HepG2 (cell line): ENCODE data around the gene GTF2A1. TPM values are rescaled to one million over a fixed set of nuclear protein-coding genes. Genes with fewer than 3 reads are reported as not detected.

Experiments
- ATAC-seq: fragments of 200-7000 bp; cut with Tn5 transposase; 3 replicates; pipeline ENCODE4 v1.9.1; 2020; ENCODE audit warnings: mild to moderate bottlenecking, moderate library complexity
- BruUV-seq: library from RNA; stranded (reverse); fragments of 400-500 nt; replicated peaks from 2 replicates; lab custom pipeline; 2021; lab: Mats Ljungman, UMichigan
- CTCF ChIA-PET: fragments of 300-600 bp; formaldehyde crosslinking; extraction: SDS; loops from one replicate; lab custom pipeline; 2021; ENCODE audit warnings: low total read pairs, inconsistent platforms, low intra/inter-chr PET ratio; lab: Yijun Ruan, JAX
- POLR2A ChIA-PET: fragments of 350-600 bp; sonication (Branson Sonifier 250); formaldehyde crosslinking; loops from one replicate; lab custom pipeline; 2020; ENCODE audit warnings: antibody characterized with exemption, inconsistent platforms; lab: Yijun Ruan, JAX
- DNase-seq: peaks from one replicate; pipeline ENCODE4 v3.0.0-alpha.2; 2015; ENCODE audit warnings: low spot score
- FAIRE-seq: peaks from 3 replicates; lab custom pipeline; 2011; peaks lifted over from hg19 to GRCh38; lab: Jason Lieb, UNC
- H2AFZ ChIP-seq: one replicate; pipeline ENCODE4 v1.6.1; 2011; ENCODE audit warnings: low read length, inconsistent platforms
- H3K27ac ChIP-seq: fragments of 300-600 bp; 3 replicates; pipeline ENCODE4 v1.8.0; 2011; ENCODE audit warnings: mixed run types, mild to moderate bottlenecking, mixed read lengths, low read length, inconsistent platforms; ENCODE audit not compliant: insufficient read depth; ENCODE audit errors: extremely low read length
- H3K27me3 ChIP-seq, 2 experiments: fragments of 200-600 bp in 1 of 2; 2 replicates in 1 of 2; 3 replicates in 1 of 2; pipeline versions ENCODE4 v1.6.0 to v1.8.0; 2011; ENCODE audit warnings: low read length in 2 of 2, mild to moderate bottlenecking in 2 of 2, moderate library complexity in 2 of 2, inconsistent platforms in 1 of 2; ENCODE audit not compliant: insufficient read depth in 2 of 2, control insufficient read depth in 1 of 2
- H3K36me3 ChIP-seq, 2 experiments: fragments of 200-600 bp in 1 of 2; replicated peaks in 1 of 2; 2 replicates in 1 of 2; 3 replicates in 1 of 2; pipeline versions ENCODE4 v1.5.1 to v1.8.0; 2011; ENCODE audit warnings: low read length in 2 of 2, inconsistent platforms in 1 of 2; ENCODE audit not compliant: insufficient read depth in 2 of 2, control insufficient read depth in 1 of 2
- H3K4me1 ChIP-seq: 2 replicates; pipeline ENCODE4 v1.5.1; 2012; ENCODE audit warnings: low read length, inconsistent platforms; ENCODE audit not compliant: insufficient read depth
- H3K4me2 ChIP-seq: 2 replicates; pipeline ENCODE4 v1.6.0; 2011; ENCODE audit warnings: low read depth, low read length, inconsistent platforms
- H3K4me3 ChIP-seq, 3 experiments: fragments of 200-600 bp in 1 of 3; sonication (generic), shearing (Covaris generic) in 1 of 3; replicated peaks in 1 of 3; 2 replicates each; pipeline ENCODE4 v1.5.1; 2011 to 2016; ENCODE audit warnings: low read length in 3 of 3, inconsistent platforms in 2 of 3, low read depth in 2 of 3, mild to moderate bottlenecking in 2 of 3, control low read depth in 1 of 3, mixed read lengths in 1 of 3; ENCODE audit not compliant: insufficient read depth in 1 of 3
- H3K79me2 ChIP-seq: one replicate; pipeline ENCODE4 v1.6.1; 2011; ENCODE audit warnings: low read length, inconsistent platforms; ENCODE audit not compliant: insufficient read depth
- H3K9ac ChIP-seq: 2 replicates; pipeline ENCODE4 v1.6.0; 2011; ENCODE audit warnings: mild to moderate bottlenecking, low read depth, low read length, inconsistent platforms; ENCODE audit not compliant: insufficient read depth
- H3K9me3 ChIP-seq: 2 replicates; pipeline ENCODE4 v1.5.1; 2012; ENCODE audit warnings: mild to moderate bottlenecking, low read length
- H4K20me1 ChIP-seq: 2 replicates; pipeline ENCODE4 v1.6.0; 2011; ENCODE audit warnings: inconsistent platforms, mild to moderate bottlenecking, low read length, moderate library complexity; ENCODE audit not compliant: insufficient read depth
- BCL6 ChIP-seq: IDR thresholded peaks from 2 replicates; pipeline ENCODE4 v1.6.1; 2016; ENCODE audit warnings: missing genetic modification reagents, missing compliant biosample characterization
- HNF4G ChIP-seq, 2 experiments: sonication (generic) in 1 of 2; formaldehyde crosslinking in 1 of 2; IDR thresholded peaks; 2 replicates each; pipeline versions ENCODE4 v1.4.0 to v1.6.1; 2011 to 2020; ENCODE audit warnings: borderline replicate concordance in 2 of 2, low read depth in 2 of 2, mild to moderate bottlenecking in 2 of 2, low read length in 1 of 2, missing genetic modification reagents in 1 of 2, moderate library complexity in 1 of 2
- MTF1 ChIP-seq: sonication (generic); formaldehyde crosslinking; IDR thresholded peaks from 2 replicates; pipeline ENCODE4 v1.5.0; 2020; ENCODE audit warnings: missing genetic modification reagents
- POLR2G ChIP-seq: fragments of 200-400 bp; formaldehyde crosslinking; IDR thresholded peaks from 2 replicates; pipeline ENCODE4 v1.6.1; 2018; ENCODE audit warnings: mild to moderate bottlenecking, low read depth, low read length, moderate library complexity
- THAP11 ChIP-seq: IDR thresholded peaks from 2 replicates; pipeline ENCODE4 v1.6.1; 2016; ENCODE audit warnings: missing biosample characterization, missing genetic modification reagents
- ZC3H13 ChIP-seq: sonication (generic); formaldehyde crosslinking; IDR thresholded peaks from 2 replicates; pipeline ENCODE4 v1.8.1; 2023; ENCODE audit warnings: mild to moderate bottlenecking, missing genetic modification reagents, moderate library complexity
- ZNF263 ChIP-seq: sonication (generic); formaldehyde crosslinking; IDR thresholded peaks from 2 replicates; pipeline ENCODE4 v1.4.0; 2020; ENCODE audit warnings: missing genetic modification reagents
- ZNF460 ChIP-seq: sonication (generic); formaldehyde crosslinking; IDR thresholded peaks from 2 replicates; pipeline ENCODE4 v1.5.1; 2020; ENCODE audit warnings: missing genetic modification reagents, mild to moderate bottlenecking, borderline replicate concordance
- ZNF776 ChIP-seq: sonication (generic); formaldehyde crosslinking; IDR thresholded peaks from 2 replicates; pipeline ENCODE4 v1.4.0; 2020; ENCODE audit warnings: mild to moderate bottlenecking, missing genetic modification reagents
- WGBS: methylation state at CpG from one replicate; pipeline ENCODE4 v1.1.6; 2017; ENCODE audit warnings: low lambda C conversion rate; 5-methylcytosine and 5-hydroxymethylcytosine counted together
- in situ Hi-C: cut with HindIII; loops from 2 replicates; pipeline ENCODE4 v1.10.0; 2017; ENCODE audit warnings: low pct_unique_long_range_greater_than_20kb; ENCODE audit not compliant: extremely low pct_ligation_motif_present
- intact Hi-C: fragments of 100-400 bp; cut with micrococcal nuclease; formaldehyde crosslinking; loops from one replicate; pipeline ENCODE4 v1.10.0; 2022; ENCODE audit not compliant: unreplicated experiment
- polyA plus RNA-seq, 8 experiments: library from polyadenylated mRNA; depleted of rRNA in 3 of 8; stranded (reverse) in 7 of 8; unstranded in 1 of 8; fragments of >200 nt; fragmentation: Illumina TruSeq in 4 of 8; extraction: Trizol in 4 of 8; gene quantifications; 2 replicates each; pipeline versions ENCODE4 v1.2.1 to v1.2.3, GENCODE V29; 2011 to 2016; ENCODE audit warnings: low read depth in 4 of 8, missing spikeins in 1 of 8, mixed read lengths in 1 of 8; ENCODE audit not compliant: insufficient read depth in 1 of 8
- total RNA-seq, 5 experiments: library from RNA; depleted of rRNA; stranded (reverse); fragments of >200 nt; fragmentation: Illumina TruSeq; extraction: Trizol; gene quantifications; 2 replicates each; pipeline ENCODE4 v1.2.3, GENCODE V29; 2016; ENCODE audit warnings: low read depth in 1 of 5
- TF ChIP-seq, protein P1 (sequence below): sonication (generic); formaldehyde crosslinking; IDR thresholded peaks from 2 replicates; pipeline ENCODE4 v1.8.1; 2023; ENCODE audit warnings: mild to moderate bottlenecking, missing genetic modification reagents
- TF ChIP-seq, protein P2 (sequence below): IDR thresholded peaks from 2 replicates; pipeline ENCODE4 v1.6.1; 2016; ENCODE audit warnings: low read depth, borderline replicate concordance
- TF ChIP-seq, protein P3 (sequence below): sonication (generic); formaldehyde crosslinking; IDR thresholded peaks from 2 replicates; pipeline ENCODE4 v1.4.0; 2020; ENCODE audit warnings: missing genetic modification reagents
- TF ChIP-seq, protein P4 (sequence below): sonication (generic); formaldehyde crosslinking; IDR thresholded peaks from 2 replicates; pipeline ENCODE4 v1.4.0; 2020; ENCODE audit warnings: missing genetic modification reagents, borderline replicate concordance

The GTF2A1 gene
- total and polyA plus RNA-seq, 2 of the 13 experiments (the other 11 are each of a cell fraction or from before 2014, with no cell fraction given), result 14.9 to 17.5 TPM

DNA sequence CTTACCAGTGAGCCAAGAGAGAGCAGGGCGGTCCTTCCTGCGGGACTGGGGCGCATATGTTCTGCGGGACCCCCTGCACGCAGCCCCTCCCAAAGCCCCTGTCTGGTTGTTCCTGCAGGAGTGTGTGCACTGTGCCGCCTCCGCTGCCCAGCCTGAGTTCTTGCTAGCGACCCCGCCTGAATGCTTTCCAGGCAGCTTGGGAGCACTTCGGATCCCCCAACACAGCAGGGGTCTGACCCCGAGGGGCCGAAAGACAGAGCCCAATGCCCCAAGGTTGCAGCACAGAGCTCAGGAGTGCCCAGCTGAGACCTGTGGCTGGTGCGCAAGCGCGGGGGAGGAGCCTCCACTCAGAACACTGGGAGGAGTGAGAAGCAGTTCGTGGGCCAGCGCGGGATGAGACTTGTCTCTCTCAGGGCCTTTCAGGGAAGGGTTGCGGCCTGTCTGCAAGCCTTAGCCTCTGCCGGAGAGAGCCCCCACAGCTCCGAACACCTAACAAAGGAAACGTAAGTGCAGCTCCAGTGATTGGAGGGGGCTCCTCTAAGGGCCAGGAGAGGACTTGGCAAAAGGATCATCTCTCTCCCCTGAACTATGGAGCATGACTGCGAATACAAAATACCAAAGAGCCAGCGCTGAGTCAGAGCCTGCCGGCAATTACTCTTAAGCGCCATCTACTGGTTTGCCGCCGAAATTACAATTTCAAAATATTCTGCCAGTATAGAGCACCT lies 50.5 kb downstream of the GTF2A1 start:
- Histone ChIP-seq H3K9ac (peak overlapping the region; percentile 84), H3K4me3 (peak overlapping the region; percentile 68 to 87 (median 80)), H3K79me2 (no peaks in the 10 kb centered on the region), H4K20me1 (no peaks in the 10 kb centered on the region), H3K4me2 (peak overlapping the region; percentile 83), H3K4me1 (peaks cover 29% of the 10 kb centered on the region), H3K27me3 (no peaks in the 10 kb centered on the region), H2AFZ (no peak overlapping the region), H3K9me3 (no peaks in the 10 kb centered on the region), H3K36me3 (no peaks in the 10 kb centered on the region), H3K27ac (peak overlapping the region; percentile 91)
- in situ Hi-C loops, result no loop called here
- intact Hi-C loops, result loop anchor here (1.0 to 2.0 kb wide), 3 partner anchors 174 to 295 kb away; no protein-coding TSS in a partner anchor
- WGBS, result 0% methylated on average over 12 of the region's 28 CpGs
- CTCF ChIA-PET, result interaction anchor here (1.7 kb wide), 1 partner anchor 174 kb away, joined by 9 read pairs; no protein-coding TSS in a partner anchor
- POLR2A ChIA-PET, result interaction anchor here (0.6 to 1.7 kb wide), 11 partner anchors 9 to 295 kb away, joined by 3 to 20 read pairs (median 4); partner anchors contain the start of genes CEP128 and GTF2A1
- no TSS peak for BruUV-seq
- ATAC-seq, result peak; percentile 98
- DNase-seq, result peak; percentile 84
- peak; percentile 47 for FAIRE-seq
- TF ChIP-seq, protein P1, sequence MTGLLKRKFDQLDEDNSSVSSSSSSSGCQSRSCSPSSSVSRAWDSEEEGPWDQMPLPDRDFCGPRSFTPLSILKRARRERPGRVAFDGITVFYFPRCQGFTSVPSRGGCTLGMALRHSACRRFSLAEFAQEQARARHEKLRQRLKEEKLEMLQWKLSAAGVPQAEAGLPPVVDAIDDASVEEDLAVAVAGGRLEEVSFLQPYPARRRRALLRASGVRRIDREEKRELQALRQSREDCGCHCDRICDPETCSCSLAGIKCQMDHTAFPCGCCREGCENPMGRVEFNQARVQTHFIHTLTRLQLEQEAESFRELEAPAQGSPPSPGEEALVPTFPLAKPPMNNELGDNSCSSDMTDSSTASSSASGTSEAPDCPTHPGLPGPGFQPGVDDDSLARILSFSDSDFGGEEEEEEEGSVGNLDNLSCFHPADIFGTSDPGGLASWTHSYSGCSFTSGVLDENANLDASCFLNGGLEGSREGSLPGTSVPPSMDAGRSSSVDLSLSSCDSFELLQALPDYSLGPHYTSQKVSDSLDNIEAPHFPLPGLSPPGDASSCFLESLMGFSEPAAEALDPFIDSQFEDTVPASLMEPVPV (CRISPR knock-in tag), result no peak
- TF ChIP-seq ZNF776 (CRISPR knock-in tag) (no peak), HNF4G (IDR thresholded peaks at IDR 0.05; ENCODE audit: borderline replicate concordance, low read depth, low read length) (no peak), HNF4G (CRISPR knock-in tag; IDR thresholded peaks at IDR 0.05; ENCODE audit: borderline replicate concordance, low read depth) (peak; percentile 41; the same call in 1 of the 2 replicates), BCL6 (no peak), ZNF460 (no peak), ZC3H13 (CRISPR knock-in tag) (no peak), MTF1 (CRISPR knock-in tag) (no peak), ZNF263 (CRISPR knock-in tag) (peak; percentile 98), POLR2G (peak; percentile 97), THAP11 (peak; percentile 23; the same call in 1 of the 2 replicates)
- TF ChIP-seq, protein P2, sequence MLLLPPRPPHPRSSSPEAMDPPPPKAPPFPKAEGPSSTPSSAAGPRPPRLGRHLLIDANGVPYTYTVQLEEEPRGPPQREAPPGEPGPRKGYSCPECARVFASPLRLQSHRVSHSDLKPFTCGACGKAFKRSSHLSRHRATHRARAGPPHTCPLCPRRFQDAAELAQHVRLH (CRISPR knock-in tag), result no peak
- TF ChIP-seq, protein P3, sequence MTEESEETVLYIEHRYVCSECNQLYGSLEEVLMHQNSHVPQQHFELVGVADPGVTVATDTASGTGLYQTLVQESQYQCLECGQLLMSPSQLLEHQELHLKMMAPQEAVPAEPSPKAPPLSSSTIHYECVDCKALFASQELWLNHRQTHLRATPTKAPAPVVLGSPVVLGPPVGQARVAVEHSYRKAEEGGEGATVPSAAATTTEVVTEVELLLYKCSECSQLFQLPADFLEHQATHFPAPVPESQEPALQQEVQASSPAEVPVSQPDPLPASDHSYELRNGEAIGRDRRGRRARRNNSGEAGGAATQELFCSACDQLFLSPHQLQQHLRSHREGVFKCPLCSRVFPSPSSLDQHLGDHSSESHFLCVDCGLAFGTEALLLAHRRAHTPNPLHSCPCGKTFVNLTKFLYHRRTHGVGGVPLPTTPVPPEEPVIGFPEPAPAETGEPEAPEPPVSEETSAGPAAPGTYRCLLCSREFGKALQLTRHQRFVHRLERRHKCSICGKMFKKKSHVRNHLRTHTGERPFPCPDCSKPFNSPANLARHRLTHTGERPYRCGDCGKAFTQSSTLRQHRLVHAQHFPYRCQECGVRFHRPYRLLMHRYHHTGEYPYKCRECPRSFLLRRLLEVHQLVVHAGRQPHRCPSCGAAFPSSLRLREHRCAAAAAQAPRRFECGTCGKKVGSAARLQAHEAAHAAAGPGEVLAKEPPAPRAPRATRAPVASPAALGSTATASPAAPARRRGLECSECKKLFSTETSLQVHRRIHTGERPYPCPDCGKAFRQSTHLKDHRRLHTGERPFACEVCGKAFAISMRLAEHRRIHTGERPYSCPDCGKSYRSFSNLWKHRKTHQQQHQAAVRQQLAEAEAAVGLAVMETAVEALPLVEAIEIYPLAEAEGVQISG (CRISPR knock-in tag), result peak; percentile 73
- TF ChIP-seq, protein P4, sequence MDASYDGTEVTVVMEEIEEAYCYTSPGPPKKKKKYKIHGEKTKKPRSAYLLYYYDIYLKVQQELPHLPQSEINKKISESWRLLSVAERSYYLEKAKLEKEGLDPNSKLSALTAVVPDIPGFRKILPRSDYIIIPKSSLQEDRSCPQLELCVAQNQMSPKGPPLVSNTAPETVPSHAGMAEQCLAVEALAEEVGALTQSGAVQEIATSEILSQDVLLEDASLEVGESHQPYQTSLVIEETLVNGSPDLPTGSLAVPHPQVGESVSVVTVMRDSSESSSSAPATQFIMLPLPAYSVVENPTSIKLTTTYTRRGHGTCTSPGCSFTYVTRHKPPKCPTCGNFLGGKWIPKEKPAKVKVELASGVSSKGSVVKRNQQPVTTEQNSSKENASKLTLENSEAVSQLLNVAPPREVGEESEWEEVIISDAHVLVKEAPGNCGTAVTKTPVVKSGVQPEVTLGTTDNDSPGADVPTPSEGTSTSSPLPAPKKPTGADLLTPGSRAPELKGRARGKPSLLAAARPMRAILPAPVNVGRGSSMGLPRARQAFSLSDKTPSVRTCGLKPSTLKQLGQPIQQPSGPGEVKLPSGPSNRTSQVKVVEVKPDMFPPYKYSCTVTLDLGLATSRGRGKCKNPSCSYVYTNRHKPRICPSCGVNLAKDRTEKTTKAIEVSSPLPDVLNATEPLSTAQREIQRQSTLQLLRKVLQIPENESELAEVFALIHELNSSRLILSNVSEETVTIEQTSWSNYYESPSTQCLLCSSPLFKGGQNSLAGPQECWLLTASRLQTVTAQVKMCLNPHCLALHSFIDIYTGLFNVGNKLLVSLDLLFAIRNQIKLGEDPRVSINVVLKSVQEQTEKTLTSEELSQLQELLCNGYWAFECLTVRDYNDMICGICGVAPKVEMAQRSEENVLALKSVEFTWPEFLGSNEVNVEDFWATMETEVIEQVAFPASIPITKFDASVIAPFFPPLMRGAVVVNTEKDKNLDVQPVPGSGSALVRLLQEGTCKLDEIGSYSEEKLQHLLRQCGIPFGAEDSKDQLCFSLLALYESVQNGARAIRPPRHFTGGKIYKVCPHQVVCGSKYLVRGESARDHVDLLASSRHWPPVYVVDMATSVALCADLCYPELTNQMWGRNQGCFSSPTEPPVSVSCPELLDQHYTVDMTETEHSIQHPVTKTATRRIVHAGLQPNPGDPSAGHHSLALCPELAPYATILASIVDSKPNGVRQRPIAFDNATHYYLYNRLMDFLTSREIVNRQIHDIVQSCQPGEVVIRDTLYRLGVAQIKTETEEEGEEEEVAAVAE (CRISPR knock-in tag), result peak; percentile 22; the same call in 1 of the 2 replicates
